PFSK-1 (cell line): ENCODE measurements around the gene FTCDNL1.

ENCODE experiments used
- POLR2AphosphoS5 ChIP-seq: IDR thresholded peaks from 2 replicates; pipeline ENCODE4 v1.6.1; 2012; ENCODE audit warnings: low read depth, mild to moderate bottlenecking, control low read depth, low read length, moderate library complexity
- SIN3A ChIP-seq: IDR thresholded peaks from 2 replicates; pipeline ENCODE4 v1.6.1; 2012; ENCODE audit warnings: mild to moderate bottlenecking, low read length, moderate library complexity, borderline replicate concordance; ENCODE audit not compliant: insufficient read depth
- TAF1 ChIP-seq: IDR thresholded peaks from 2 replicates; pipeline ENCODE4 v1.6.1; 2012; ENCODE audit warnings: low read length, control low read depth, borderline replicate concordance; ENCODE audit not compliant: insufficient read depth
- TF ChIP-seq, protein P1 (sequence below), 2 experiments: IDR thresholded peaks; 2 replicates each; pipeline versions ENCODE4 v1.6.1 to v1.8.0; 2011 to 2012; ENCODE audit warnings: low read depth in 2 of 2, low read length in 2 of 2, control low read depth in 1 of 2, inconsistent platforms in 1 of 2, mild to moderate bottlenecking in 1 of 2, moderate library complexity in 1 of 2; ENCODE audit not compliant: insufficient read depth in 1 of 2

DNA sequence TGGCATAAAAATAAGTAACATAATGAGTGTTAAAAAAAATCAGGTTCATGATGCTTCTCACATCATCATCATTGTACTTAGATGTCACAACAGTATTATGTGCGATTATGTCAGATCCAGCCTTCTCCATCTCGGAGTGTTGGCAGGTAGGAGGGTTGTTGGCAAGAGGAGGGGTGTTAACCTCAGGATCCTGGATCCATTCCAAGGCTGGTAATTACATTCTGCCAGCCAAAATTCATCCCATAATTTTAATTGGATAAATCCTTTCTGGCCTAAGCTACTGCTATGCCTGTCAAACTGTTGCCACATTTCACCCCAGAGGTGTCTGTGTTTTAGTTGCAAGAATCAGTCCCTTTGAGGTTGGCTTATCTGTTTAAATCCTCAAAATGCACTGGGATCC, 891 bp upstream of the FTCDNL1 start:
- TF ChIP-seq POLR2AphosphoS5 (no peak), SIN3A (no peak), TAF1 (no peak)
- TF ChIP-seq, protein P1, sequence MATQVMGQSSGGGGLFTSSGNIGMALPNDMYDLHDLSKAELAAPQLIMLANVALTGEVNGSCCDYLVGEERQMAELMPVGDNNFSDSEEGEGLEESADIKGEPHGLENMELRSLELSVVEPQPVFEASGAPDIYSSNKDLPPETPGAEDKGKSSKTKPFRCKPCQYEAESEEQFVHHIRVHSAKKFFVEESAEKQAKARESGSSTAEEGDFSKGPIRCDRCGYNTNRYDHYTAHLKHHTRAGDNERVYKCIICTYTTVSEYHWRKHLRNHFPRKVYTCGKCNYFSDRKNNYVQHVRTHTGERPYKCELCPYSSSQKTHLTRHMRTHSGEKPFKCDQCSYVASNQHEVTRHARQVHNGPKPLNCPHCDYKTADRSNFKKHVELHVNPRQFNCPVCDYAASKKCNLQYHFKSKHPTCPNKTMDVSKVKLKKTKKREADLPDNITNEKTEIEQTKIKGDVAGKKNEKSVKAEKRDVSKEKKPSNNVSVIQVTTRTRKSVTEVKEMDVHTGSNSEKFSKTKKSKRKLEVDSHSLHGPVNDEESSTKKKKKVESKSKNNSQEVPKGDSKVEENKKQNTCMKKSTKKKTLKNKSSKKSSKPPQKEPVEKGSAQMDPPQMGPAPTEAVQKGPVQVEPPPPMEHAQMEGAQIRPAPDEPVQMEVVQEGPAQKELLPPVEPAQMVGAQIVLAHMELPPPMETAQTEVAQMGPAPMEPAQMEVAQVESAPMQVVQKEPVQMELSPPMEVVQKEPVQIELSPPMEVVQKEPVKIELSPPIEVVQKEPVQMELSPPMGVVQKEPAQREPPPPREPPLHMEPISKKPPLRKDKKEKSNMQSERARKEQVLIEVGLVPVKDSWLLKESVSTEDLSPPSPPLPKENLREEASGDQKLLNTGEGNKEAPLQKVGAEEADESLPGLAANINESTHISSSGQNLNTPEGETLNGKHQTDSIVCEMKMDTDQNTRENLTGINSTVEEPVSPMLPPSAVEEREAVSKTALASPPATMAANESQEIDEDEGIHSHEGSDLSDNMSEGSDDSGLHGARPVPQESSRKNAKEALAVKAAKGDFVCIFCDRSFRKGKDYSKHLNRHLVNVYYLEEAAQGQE (IDR thresholded peaks at IDR 0.05; ENCODE audit: insufficient read depth in 1 of 2, low read depth in 2 of 2, low read length in 2 of 2), result no peak
